Panc1 (cell line): Measurements from ENCODE around the gene GRIN2C. TPM values are rescaled to one million over a fixed set of nuclear protein-coding genes. Genes with fewer than 3 reads are reported as not detected.

Source experiments
- ATAC-seq: fragments of 200-7000 bp; cut with Tn5 transposase; 2 replicates; pipeline ENCODE4 v1.9.1; 2020; ENCODE audit warnings: mild to moderate bottlenecking, moderate library complexity
- BruUV-seq: library from RNA; stranded (reverse); fragments of 400-500 nt; replicated peaks from 2 replicates; lab custom pipeline; 2021; lab: Mats Ljungman, UMichigan
- CTCF ChIA-PET: fragments of 300-600 bp; sonication (Branson Sonifier 250); formaldehyde crosslinking; loops from one replicate; lab custom pipeline; 2022; ENCODE audit warnings: antibody characterized with exemption; lab: Charles Lee
- POLR2A ChIA-PET: fragments of 300-600 bp; sonication (Branson Sonifier 250); formaldehyde crosslinking; loops from one replicate; lab custom pipeline; 2022; ENCODE audit warnings: antibody characterized with exemption; lab: Charles Lee
- DNase-seq: peaks from one replicate; pipeline ENCODE4 v3.0.0-alpha.2; 2010; ENCODE audit warnings: low read depth, low spot score
- H3K27ac ChIP-seq: 2 replicates; pipeline ENCODE4 v1.5.1; 2011; ENCODE audit warnings: mild to moderate bottlenecking, low read length, inconsistent platforms
- H3K27me3 ChIP-seq: fragments of 200-500 bp; sonication (Bioruptor generic); 2 replicates; pipeline ENCODE4 v1.6.0; 2014; ENCODE audit warnings: low read length, inconsistent platforms; ENCODE audit not compliant: control insufficient read depth, insufficient read depth
- H3K36me3 ChIP-seq: fragments of 200-500 bp; sonication (Bioruptor generic); 2 replicates; pipeline ENCODE4 v1.5.1; 2014; ENCODE audit warnings: inconsistent platforms, mild to moderate bottlenecking, low read length, moderate library complexity; ENCODE audit not compliant: control insufficient read depth, insufficient read depth
- H3K4me1 ChIP-seq: 2 replicates; pipeline ENCODE4 v1.5.1; 2011; ENCODE audit warnings: inconsistent platforms, mild to moderate bottlenecking, low read length, moderate library complexity; ENCODE audit not compliant: control insufficient read depth, insufficient read depth
- H3K4me3 ChIP-seq, 2 experiments: 2 replicates each; pipeline ENCODE4 v1.5.1; 2011 to 2012; ENCODE audit warnings: low read depth in 2 of 2, low read length in 2 of 2, mild to moderate bottlenecking in 2 of 2, inconsistent platforms in 1 of 2, moderate library complexity in 1 of 2
- H3K9me3 ChIP-seq: fragments of 200-500 bp; sonication (Bioruptor generic); 2 replicates; pipeline ENCODE4 v1.5.1; 2014; ENCODE audit warnings: low read depth, mild to moderate bottlenecking, inconsistent platforms, low read length, moderate library complexity; ENCODE audit not compliant: control insufficient read depth, insufficient read depth
- POLR2AphosphoS5 ChIP-seq: IDR thresholded peaks from 2 replicates; pipeline ENCODE4 v1.6.1; 2012; ENCODE audit warnings: mild to moderate bottlenecking, low read depth, low read length, moderate library complexity
- SIN3A ChIP-seq: IDR thresholded peaks from 2 replicates; pipeline ENCODE4 v1.6.1; 2012; ENCODE audit warnings: low read depth, mild to moderate bottlenecking, low read length, moderate library complexity, borderline replicate concordance; ENCODE audit not compliant: insufficient read depth
- TCF7L2 ChIP-seq: IDR thresholded peaks from 2 replicates; pipeline ENCODE4 v1.6.1; 2011; ENCODE audit warnings: mild to moderate bottlenecking, low read depth, low read length, inconsistent platforms
- in situ Hi-C: cut with HindIII; loops from 2 replicates; pipeline ENCODE4 v1.10.0; 2016; ENCODE audit warnings: low sequenced_read_pairs, low pct_unique_long_range_greater_than_20kb
- intact Hi-C: fragments of 100-400 bp; cut with micrococcal nuclease; formaldehyde crosslinking; loops from one replicate; pipeline ENCODE4 v1.10.0; 2022; ENCODE audit not compliant: unreplicated experiment
- total RNA-seq: library from RNA; stranded (reverse); gene quantifications from one replicate; pipeline ENCODE4 v1.2.1, GENCODE V29; 2021; ENCODE audit not compliant: unreplicated experiment
- TF ChIP-seq, protein P1 (sequence below): fragments of 450-650 bp; IDR thresholded peaks from 2 replicates; pipeline ENCODE4 v1.5.1; 2017; ENCODE audit warnings: mild to moderate bottlenecking
- TF ChIP-seq, protein P2 (sequence below), 2 experiments: IDR thresholded peaks; 2 replicates each; pipeline ENCODE4 v1.6.1; 2011 to 2012; ENCODE audit warnings: low read depth in 2 of 2, control low read depth in 1 of 2, low read length in 1 of 2, mild to moderate bottlenecking in 1 of 2, moderate library complexity in 1 of 2; ENCODE audit not compliant: insufficient read depth in 1 of 2

GRIN2C gene
- total RNA-seq, 1 experiment from 2014 or later: 0.10 TPM

DNA sequence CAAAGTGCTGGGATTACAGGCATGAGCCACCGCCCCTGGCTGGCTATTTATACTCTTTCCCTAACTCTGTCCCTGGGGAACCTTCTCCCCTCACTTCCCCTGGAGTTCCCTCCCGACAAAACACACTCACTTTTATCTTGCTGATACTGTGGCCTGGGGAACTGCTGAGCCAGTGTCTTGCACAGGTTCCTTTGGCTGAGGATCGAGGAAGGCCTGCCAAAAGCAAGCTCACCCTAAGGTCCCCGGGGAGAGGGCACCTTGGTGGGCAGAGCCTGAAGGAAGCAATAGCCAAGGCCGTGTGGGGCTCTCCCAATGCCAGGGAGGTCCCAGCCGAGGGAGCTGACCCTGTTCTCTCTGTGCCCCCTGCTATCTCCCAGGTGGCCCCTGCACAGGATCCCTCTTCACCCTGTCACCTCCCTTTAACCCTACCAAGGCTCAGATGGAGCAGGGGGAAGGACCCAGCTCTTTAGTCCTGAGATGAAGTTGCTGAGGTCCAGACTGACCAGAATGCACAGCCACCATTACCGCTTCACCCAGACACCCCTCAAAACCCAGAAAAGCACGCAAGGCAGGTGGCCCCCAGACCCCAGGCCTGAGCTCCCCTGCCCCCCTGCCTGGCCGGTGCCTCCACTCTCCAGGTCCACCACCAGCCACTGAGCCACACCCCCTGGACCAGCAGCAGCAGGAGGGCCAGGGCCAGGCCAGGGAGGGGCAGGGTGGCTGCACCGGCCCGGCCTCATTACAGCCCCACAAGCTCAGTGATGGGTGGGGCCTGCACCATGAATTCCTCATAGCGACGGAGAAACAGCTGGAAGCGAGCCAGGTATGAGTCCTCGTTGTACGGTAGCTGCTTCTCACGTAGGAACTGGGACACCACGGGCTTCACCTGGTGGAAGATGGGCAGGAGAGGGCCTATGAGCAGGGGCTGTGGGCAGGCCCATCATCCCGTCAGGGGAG, 18.2 kb upstream of the GRIN2C start:
- BruUV-seq: no TSS peak
- Histone ChIP-seq H3K9me3 (no peaks in the 10 kb centered on the region), H3K4me1 (peaks cover 6% of the 10 kb centered on the region), H3K4me3 (no peak overlapping the region), H3K27me3 (no peaks in the 10 kb centered on the region), H3K27ac (no peak overlapping the region), H3K36me3 (peaks cover 2% of the 10 kb centered on the region; the same call in 1 of the 2 replicates)
- CTCF ChIA-PET: interaction anchor here (0.7 to 0.8 kb wide), 2 partner anchors 10 to 13 kb away, joined by 3 to 4 read pairs; no protein-coding TSS in a partner anchor
- in situ Hi-C loops (no loop called here), intact Hi-C loops (no loop called here)
- POLR2A ChIA-PET: interaction anchor here (0.9 kb wide), 1 partner anchor 16 kb away, joined by 10 read pairs; no protein-coding TSS in a partner anchor
- TF ChIP-seq, protein P1, sequence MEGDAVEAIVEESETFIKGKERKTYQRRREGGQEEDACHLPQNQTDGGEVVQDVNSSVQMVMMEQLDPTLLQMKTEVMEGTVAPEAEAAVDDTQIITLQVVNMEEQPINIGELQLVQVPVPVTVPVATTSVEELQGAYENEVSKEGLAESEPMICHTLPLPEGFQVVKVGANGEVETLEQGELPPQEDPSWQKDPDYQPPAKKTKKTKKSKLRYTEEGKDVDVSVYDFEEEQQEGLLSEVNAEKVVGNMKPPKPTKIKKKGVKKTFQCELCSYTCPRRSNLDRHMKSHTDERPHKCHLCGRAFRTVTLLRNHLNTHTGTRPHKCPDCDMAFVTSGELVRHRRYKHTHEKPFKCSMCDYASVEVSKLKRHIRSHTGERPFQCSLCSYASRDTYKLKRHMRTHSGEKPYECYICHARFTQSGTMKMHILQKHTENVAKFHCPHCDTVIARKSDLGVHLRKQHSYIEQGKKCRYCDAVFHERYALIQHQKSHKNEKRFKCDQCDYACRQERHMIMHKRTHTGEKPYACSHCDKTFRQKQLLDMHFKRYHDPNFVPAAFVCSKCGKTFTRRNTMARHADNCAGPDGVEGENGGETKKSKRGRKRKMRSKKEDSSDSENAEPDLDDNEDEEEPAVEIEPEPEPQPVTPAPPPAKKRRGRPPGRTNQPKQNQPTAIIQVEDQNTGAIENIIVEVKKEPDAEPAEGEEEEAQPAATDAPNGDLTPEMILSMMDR: no peak
- TF ChIP-seq SIN3A (no peak), TCF7L2 (no peak), POLR2AphosphoS5 (no peak)
- TF ChIP-seq, protein P2, sequence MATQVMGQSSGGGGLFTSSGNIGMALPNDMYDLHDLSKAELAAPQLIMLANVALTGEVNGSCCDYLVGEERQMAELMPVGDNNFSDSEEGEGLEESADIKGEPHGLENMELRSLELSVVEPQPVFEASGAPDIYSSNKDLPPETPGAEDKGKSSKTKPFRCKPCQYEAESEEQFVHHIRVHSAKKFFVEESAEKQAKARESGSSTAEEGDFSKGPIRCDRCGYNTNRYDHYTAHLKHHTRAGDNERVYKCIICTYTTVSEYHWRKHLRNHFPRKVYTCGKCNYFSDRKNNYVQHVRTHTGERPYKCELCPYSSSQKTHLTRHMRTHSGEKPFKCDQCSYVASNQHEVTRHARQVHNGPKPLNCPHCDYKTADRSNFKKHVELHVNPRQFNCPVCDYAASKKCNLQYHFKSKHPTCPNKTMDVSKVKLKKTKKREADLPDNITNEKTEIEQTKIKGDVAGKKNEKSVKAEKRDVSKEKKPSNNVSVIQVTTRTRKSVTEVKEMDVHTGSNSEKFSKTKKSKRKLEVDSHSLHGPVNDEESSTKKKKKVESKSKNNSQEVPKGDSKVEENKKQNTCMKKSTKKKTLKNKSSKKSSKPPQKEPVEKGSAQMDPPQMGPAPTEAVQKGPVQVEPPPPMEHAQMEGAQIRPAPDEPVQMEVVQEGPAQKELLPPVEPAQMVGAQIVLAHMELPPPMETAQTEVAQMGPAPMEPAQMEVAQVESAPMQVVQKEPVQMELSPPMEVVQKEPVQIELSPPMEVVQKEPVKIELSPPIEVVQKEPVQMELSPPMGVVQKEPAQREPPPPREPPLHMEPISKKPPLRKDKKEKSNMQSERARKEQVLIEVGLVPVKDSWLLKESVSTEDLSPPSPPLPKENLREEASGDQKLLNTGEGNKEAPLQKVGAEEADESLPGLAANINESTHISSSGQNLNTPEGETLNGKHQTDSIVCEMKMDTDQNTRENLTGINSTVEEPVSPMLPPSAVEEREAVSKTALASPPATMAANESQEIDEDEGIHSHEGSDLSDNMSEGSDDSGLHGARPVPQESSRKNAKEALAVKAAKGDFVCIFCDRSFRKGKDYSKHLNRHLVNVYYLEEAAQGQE (IDR thresholded peaks at IDR 0.05; ENCODE audit: insufficient read depth in 1 of 2, low read depth in 2 of 2, low read length in 1 of 2): no peak
- DNase-seq (no peak), ATAC-seq (no peak)

DNA sequence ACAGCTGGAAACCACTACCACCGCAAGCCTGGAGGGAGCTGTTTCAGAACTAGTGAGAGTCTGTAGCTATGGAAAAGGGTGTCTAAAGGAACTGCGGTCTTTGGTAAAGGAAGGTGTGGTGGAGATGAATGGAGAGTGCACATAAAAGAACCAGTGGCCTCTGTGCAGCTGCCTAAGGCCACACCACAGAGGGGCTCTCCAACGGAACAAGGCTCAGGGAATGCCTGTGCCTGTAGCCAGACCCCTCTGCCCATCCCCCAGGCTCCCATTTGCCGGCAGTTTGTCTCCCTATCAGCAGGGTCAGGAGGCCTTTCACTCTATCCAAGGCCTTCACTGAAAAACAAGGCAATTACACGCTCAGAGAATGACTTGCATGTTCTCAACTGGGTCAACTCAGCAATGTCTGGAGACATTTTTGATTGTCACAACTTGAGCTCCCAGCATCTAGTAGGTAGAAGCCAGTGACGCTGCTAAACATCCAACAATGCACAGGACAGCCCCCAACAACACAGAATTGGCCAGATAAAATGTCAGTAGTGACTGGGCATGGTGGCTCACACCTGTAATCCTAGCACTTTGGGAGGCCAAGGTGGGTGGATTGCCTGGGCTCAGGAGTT, 16.4 kb upstream of the GRIN2C start:
- in situ Hi-C loops (no loop called here), intact Hi-C loops (no loop called here)
- BruUV-seq: no TSS peak
- ATAC-seq (no peak), DNase-seq (no peak)
- CTCF ChIA-PET: interaction anchor here (0.6 to 1.4 kb wide), 2 partner anchors 19 to 84 kb away, joined by 3 read pairs; no protein-coding TSS in a partner anchor
- no peak overlapping the region for H3K4me3 ChIP-seq
- POLR2A ChIA-PET: no interaction called here
- H3K27ac ChIP-seq: no peak overlapping the region
- H3K9me3 ChIP-seq: no peaks in the 10 kb centered on the region
- H3K4me1 ChIP-seq: peaks cover 9% of the 10 kb centered on the region
- TF ChIP-seq POLR2AphosphoS5: no peak
- TF ChIP-seq, protein P2 (IDR thresholded peaks at IDR 0.05; ENCODE audit: insufficient read depth in 1 of 2, low read depth in 2 of 2, low read length in 1 of 2): no peak
- TF ChIP-seq SIN3A: no peak
- TF ChIP-seq TCF7L2: no peak
- TF ChIP-seq, protein P1: no peak
- H3K27me3 ChIP-seq: no peaks in the 10 kb centered on the region
- peaks cover 9% of the 10 kb centered on the region; the same call in 1 of the 2 replicates for H3K36me3 ChIP-seq
